ENCODE data around the gene MRPL12. TPM values are rescaled to one million over a fixed set of nuclear protein-coding genes. Genes with fewer than 3 reads are reported as not detected.

Gene MRPL12
- total and polyA plus RNA-seq, 2 of the 8 experiments (the other 6 are each of a cell fraction or from before 2014, with no cell fraction given), result 120 to 141 TPM

DNA sequence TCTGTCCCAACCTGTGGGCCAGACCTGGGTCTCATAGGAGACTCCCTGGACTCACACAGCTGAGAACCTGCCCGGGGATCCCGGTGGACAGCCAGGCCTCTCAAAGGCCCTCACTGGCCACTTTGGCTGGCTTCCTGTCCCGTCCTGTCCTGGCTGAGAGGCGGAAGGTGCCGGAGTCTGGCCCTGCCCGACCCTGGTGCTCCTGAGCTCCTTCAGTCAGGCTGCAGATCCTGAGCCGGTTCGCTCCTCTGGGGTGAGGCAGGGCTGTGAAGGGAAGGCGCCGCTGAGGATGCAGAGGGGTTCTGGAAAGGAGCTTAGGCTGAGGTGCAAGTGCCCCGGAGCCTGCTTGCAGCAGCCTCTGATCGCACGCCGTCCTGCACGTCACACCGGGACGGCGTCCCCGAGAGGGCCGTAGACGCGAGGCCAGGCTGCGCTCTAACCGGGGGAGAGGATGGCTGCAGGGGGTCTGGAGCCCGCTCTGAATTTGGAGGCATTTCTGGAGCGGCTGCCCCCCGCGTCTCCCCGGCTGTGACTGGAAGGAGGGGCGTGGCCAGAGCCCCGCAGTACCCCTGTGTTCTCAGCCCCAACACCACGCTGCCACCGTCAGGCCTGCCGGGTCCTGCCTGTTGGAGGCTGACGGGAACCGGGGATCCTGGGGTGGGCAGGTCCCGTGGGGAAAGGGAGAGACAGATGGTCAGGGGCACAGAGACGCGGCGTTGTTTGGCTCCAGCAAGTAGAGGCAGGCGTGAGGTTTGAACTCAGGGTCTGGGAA lies 15.2 kb upstream of the MRPL12 start:
- DNase-seq (ENCODE audit: low read depth in 1 of 2, low spot score in 2 of 2) (no peak), FAIRE-seq (no peak)
- H3K23me2 ChIP-seq (ENCODE audit: low read depth, low read length), result peaks cover 9% of the 10 kb centered on the region
- no peak for TF ChIP-seq KDM1A (IDR thresholded peaks at IDR 0.05; ENCODE audit: borderline replicate concordance, low read length)
- TF ChIP-seq EGR1 (IDR thresholded peaks at IDR 0.05; ENCODE audit: borderline replicate concordance, low read depth, low read length), result no peak
- TF ChIP-seq BCL11A (IDR thresholded peaks at IDR 0.05; ENCODE audit: low read depth in 2 of 2, low read length in 2 of 2), result no peak
- TF ChIP-seq, protein P1, sequence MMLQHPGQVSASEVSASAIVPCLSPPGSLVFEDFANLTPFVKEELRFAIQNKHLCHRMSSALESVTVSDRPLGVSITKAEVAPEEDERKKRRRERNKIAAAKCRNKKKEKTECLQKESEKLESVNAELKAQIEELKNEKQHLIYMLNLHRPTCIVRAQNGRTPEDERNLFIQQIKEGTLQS (IDR thresholded peaks at IDR 0.05; ENCODE audit: insufficient read depth, low read depth, low read length), result no peak
- no peak overlapping the region for H3K14ac ChIP-seq (ENCODE audit: insufficient read length)
- H3K9me3 ChIP-seq (ENCODE audit: insufficient read depth in 2 of 2, low read depth in 1 of 2, low read length in 1 of 2), result no peaks in the 10 kb centered on the region
- H2BK15ac ChIP-seq (ENCODE audit: low read length), result no peak overlapping the region
- no peak overlapping the region for H4K5ac ChIP-seq (ENCODE audit: insufficient read length, low read depth, low read length)
- peaks cover 3 to 8% (median 5%) of the 10 kb centered on the region in 4 experiments; a peak in 5 of 7 replicates for H3K4me1 ChIP-seq (replicated peaks in 1 of 4; ENCODE audit: control insufficient read depth in 3 of 4, insufficient read depth in 4 of 4, low read length in 3 of 4)
- no peak overlapping the region for H3K18ac ChIP-seq (ENCODE audit: extremely low read depth, low read length)
- no peak overlapping the region for H3K27ac ChIP-seq (ENCODE audit: low read depth, low read length)
- no peak overlapping the region for H2AK5ac ChIP-seq (ENCODE audit: low read depth, low read length)
- H3K4ac ChIP-seq (replicated peaks; ENCODE audit: insufficient read length, low read depth, low read length), result no peak overlapping the region
- CTCF ChIA-PET (ENCODE audit: partially characterized antibody), result interaction anchor here (0.6 to 0.9 kb wide), 2 partner anchors 20 to 139 kb away, joined by 3 read pairs; no protein-coding TSS in a partner anchor
- H3K36me3 ChIP-seq (ENCODE audit: control insufficient read depth in 2 of 4, insufficient read depth in 4 of 4, low read length in 3 of 4), result peaks cover 2 to 45% (median 19%) of the 10 kb centered on the region in 4 experiments; a peak in 6 of 8 replicates
- H3K4me2 ChIP-seq (ENCODE audit: insufficient read depth in 1 of 2, low read depth in 2 of 2, low read length in 2 of 2), result no peak overlapping the region
- no peak overlapping the region for H3K9ac ChIP-seq (replicated peaks in 1 of 4; ENCODE audit: extremely low read depth in 1 of 4, low read depth in 3 of 4, low read length in 3 of 4)
- H2AFZ ChIP-seq (ENCODE audit: low read length), result no peak overlapping the region
- H2BK120ac ChIP-seq (replicated peaks; ENCODE audit: low read depth, low read length), result no peak overlapping the region
- H4K91ac ChIP-seq (replicated peaks; ENCODE audit: insufficient read length, low read length), result no peak overlapping the region
- no peak overlapping the region for H4K8ac ChIP-seq (ENCODE audit: extremely low read depth, insufficient read depth, low read length)
- H4K20me1 ChIP-seq (replicated peaks in 1 of 2; ENCODE audit: control insufficient read depth in 1 of 2, insufficient read depth in 2 of 2, low read length in 2 of 2), result peaks cover 0 to 30% of the 10 kb centered on the region in 2 experiments
- no peak overlapping the region for H3K23ac ChIP-seq (ENCODE audit: insufficient read length)
- no peak overlapping the region for H2BK12ac ChIP-seq (ENCODE audit: low read depth, low read length)
- H3K27me3 ChIP-seq (replicated peaks in 1 of 4; ENCODE audit: control insufficient read depth in 3 of 4, extremely low read depth in 1 of 4, insufficient read depth in 3 of 4, low read length in 3 of 4), result no peaks in the 10 kb centered on the region
- no peak overlapping the region for H2BK5ac ChIP-seq (ENCODE audit: low read depth, low read length)
- H3K79me2 ChIP-seq (ENCODE audit: control insufficient read depth in 1 of 2, insufficient read depth in 2 of 2, low read length in 2 of 2), result peaks cover 0 to 25% of the 10 kb centered on the region in 2 experiments; a peak in 2 of 4 replicates
- POLR2A ChIA-PET (ENCODE audit: partially characterized antibody), result interaction anchor here (1.1 to 28.4 kb wide), 3 partner anchors 7 to 21 kb away, joined by 3 to 436 read pairs (median 100); partner anchors contain the start of genes MRPL12 and SLC25A10
- peaks cover 9% of the 10 kb centered on the region for H3K79me1 ChIP-seq (ENCODE audit: low read depth, low read length)
- no peak overlapping the region for H3K56ac ChIP-seq (replicated peaks; ENCODE audit: insufficient read length, low read depth, low read length)
- 95% methylated on average over 31 of the region's 41 CpGs; no CpG with 5 or more reads in 1 of the 2 experiments for WGBS, 2 experiments (ENCODE audit: extremely low coverage in 1 of 2, insufficient coverage in 1 of 2, insufficient read length in 1 of 2, insufficient replicate concordance in 2 of 2, low coverage in 1 of 2, low lambda C conversion rate in 2 of 2, missing lambda C conversion rate in 1 of 2)
- H2BK20ac ChIP-seq (ENCODE audit: low read length), result no peak overlapping the region
- H3K4me3 ChIP-seq (ENCODE audit: extremely low read depth in 1 of 4, insufficient read depth in 2 of 4, low read depth in 3 of 4, low read length in 4 of 4), result no peak overlapping the region
